ENCODE results near the gene PRAME.

DNA sequence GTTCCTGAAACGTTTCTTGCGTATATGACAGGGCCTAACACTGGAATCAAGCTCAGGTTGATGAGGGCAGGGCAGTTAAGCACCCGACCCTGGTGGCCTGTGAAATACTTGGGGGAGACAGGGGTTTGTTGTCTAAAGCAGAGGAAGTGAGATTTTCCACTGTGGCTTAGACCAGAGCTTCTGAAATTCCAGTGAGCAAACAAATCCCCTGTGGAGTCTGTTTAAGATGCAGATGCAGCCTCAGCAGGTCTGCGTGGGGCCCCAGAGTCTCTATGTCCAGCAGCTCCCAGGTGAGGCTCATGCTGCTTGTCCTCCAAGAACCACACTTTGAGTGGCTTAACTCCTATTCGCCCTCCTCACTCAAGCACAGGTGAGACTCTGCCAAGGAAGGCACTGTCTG is 39.1 kb upstream of the PRAME start:
- TF ChIP-seq GATA2 (IDR thresholded peaks at IDR 0.05; ENCODE audit: low read depth, low read length): no peak
- no peak for TF ChIP-seq GATA3 (IDR thresholded peaks at IDR 0.05; ENCODE audit: low read depth, low read length)
